Astrocyte (in vitro differentiated cells and primary cell): ENCODE measurements around the gene SHC3.

ENCODE experiments used
- CTCF ChIP-seq: IDR thresholded peaks from 2 replicates; pipeline ENCODE4 v1.5.1; 2011; ENCODE audit warnings: low read depth, mild to moderate bottlenecking, inconsistent platforms, low read length, moderate library complexity; ENCODE audit not compliant: insufficient read depth
- EZH2 ChIP-seq: IDR thresholded peaks from 2 replicates; pipeline ENCODE4 v1.6.1; 2012; ENCODE audit warnings: mild to moderate bottlenecking, low read length, inconsistent platforms; ENCODE audit not compliant: insufficient read depth

GRCh38 chr9:89008055-89008743 lies 170.4 kb downstream of the SHC3 start:
- no peak for TF ChIP-seq CTCF
- TF ChIP-seq EZH2 = no peak
